RWPE2 (cell line): ENCODE results near the gene ADM5.

Experiments
- ATAC-seq: fragments of 200-7000 bp; cut with Tn5 transposase; 3 replicates; pipeline ENCODE4 v1.9.1; 2021; ENCODE audit warnings: low read depth
- DNase-seq: peaks from one replicate; pipeline ENCODE4 v3.0.0-alpha.2; 2020; ENCODE audit warnings: low spot score
- H3K27ac ChIP-seq: fragments of 450-650 bp; 2 replicates; pipeline ENCODE4 v1.5.1; 2017; ENCODE audit warnings: mild to moderate bottlenecking; ENCODE audit not compliant: poor library complexity, severe bottlenecking
- H3K27me3 ChIP-seq: fragments of 250-450 bp; sonication (Bioruptor Pico); 2 replicates; pipeline ENCODE4 v1.5.1; 2021; ENCODE audit warnings: mild to moderate bottlenecking, moderate library complexity; ENCODE audit not compliant: insufficient read depth, poor library complexity, severe bottlenecking
- H3K36me3 ChIP-seq: fragments of 250-450 bp; sonication (Bioruptor Pico); 2 replicates; pipeline ENCODE4 v1.5.1; 2020; ENCODE audit warnings: low read depth, mild to moderate bottlenecking, moderate library complexity
- H3K4me1 ChIP-seq: fragments of 250-450 bp; sonication (Bioruptor Pico); 2 replicates; pipeline ENCODE4 v1.5.1; 2021; ENCODE audit warnings: mild to moderate bottlenecking, moderate library complexity; ENCODE audit not compliant: insufficient read depth, poor library complexity, severe bottlenecking
- H3K4me3 ChIP-seq: fragments of 250-450 bp; sonication (Bioruptor Pico); 2 replicates; pipeline ENCODE4 v1.5.1; 2021; ENCODE audit warnings: mild to moderate bottlenecking, moderate library complexity; ENCODE audit not compliant: severe bottlenecking
- H3K9me3 ChIP-seq: fragments of 250-450 bp; sonication (Bioruptor Pico); 2 replicates; pipeline ENCODE4 v1.5.1; 2021; ENCODE audit warnings: mild to moderate bottlenecking, moderate library complexity; ENCODE audit not compliant: severe bottlenecking
- TF ChIP-seq, protein P1 (sequence below): fragments of 450-650 bp; IDR thresholded peaks from one replicate; pipeline ENCODE4 v1.5.1; 2017; ENCODE audit warnings: mild to moderate bottlenecking, moderate library complexity; ENCODE audit not compliant: poor library complexity, severe bottlenecking

ADM5 gene

GRCh38 chr19:49664171-49665035, 25.0 kb upstream of the ADM5 start:
- Histone ChIP-seq H3K27me3 (no peaks in the 10 kb centered on the region), H3K27ac (peak overlapping the region; percentile 83), H3K36me3 (peaks cover 32% of the 10 kb centered on the region), H3K9me3 (no peaks in the 10 kb centered on the region), H3K4me1 (no peaks in the 10 kb centered on the region), H3K4me3 (peak overlapping the region; percentile 62)
- DNase-seq (peak; percentile 97), ATAC-seq (peak; percentile 79)
- TF ChIP-seq, protein P1, sequence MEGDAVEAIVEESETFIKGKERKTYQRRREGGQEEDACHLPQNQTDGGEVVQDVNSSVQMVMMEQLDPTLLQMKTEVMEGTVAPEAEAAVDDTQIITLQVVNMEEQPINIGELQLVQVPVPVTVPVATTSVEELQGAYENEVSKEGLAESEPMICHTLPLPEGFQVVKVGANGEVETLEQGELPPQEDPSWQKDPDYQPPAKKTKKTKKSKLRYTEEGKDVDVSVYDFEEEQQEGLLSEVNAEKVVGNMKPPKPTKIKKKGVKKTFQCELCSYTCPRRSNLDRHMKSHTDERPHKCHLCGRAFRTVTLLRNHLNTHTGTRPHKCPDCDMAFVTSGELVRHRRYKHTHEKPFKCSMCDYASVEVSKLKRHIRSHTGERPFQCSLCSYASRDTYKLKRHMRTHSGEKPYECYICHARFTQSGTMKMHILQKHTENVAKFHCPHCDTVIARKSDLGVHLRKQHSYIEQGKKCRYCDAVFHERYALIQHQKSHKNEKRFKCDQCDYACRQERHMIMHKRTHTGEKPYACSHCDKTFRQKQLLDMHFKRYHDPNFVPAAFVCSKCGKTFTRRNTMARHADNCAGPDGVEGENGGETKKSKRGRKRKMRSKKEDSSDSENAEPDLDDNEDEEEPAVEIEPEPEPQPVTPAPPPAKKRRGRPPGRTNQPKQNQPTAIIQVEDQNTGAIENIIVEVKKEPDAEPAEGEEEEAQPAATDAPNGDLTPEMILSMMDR = no peak

DNA sequence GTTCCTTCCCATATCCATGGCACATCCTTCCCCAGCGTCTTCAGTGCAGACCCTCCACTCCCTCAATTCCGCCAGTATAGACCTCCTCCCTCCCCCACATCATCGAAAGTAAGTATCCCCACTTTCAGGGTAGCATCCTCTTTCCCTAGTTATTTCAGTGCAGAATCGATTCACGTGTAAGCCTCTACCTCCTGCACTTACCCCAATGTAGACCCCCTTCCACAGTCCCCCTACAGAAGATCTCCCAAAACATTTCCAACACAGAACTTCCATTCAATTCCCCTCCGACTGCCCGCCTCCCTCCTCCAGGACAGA, 24.4 kb upstream of the ADM5 start:
- no peaks in the 10 kb centered on the region for H3K9me3 ChIP-seq
- TF ChIP-seq, protein P1 = no peak
- no peaks in the 10 kb centered on the region for H3K4me1 ChIP-seq
- peak overlapping the region; percentile 83 for H3K27ac ChIP-seq
- H3K4me3 ChIP-seq = peak overlapping the region; percentile 62
- no peaks in the 10 kb centered on the region for H3K27me3 ChIP-seq
- DNase-seq = no peak
- no peak; the same call in 2 of the 3 replicates for ATAC-seq
- peaks cover 32% of the 10 kb centered on the region for H3K36me3 ChIP-seq

- Histone ChIP-seq H3K27me3 (no peaks in the 10 kb centered on the region), H3K9me3 (no peaks in the 10 kb centered on the region), H3K4me1 (no peaks in the 10 kb centered on the region), H3K27ac (peak within 1 kb of the TSS; percentile 83), H3K36me3 (peaks cover 30% of the 10 kb centered on the region), H3K4me3 (peak within 1 kb of the TSS; percentile 62)
- DNase-seq (peak; percentile 96), ATAC-seq (peak; percentile 79)
- TF ChIP-seq, protein P1 = no peak
These were observed 23.9 kb upstream of the ADM5 start, which contains the start of the genes BCL2L12 and IRF3 for GRCh38 chr19:49665351-49666119. Gene BCL2L12 (plus strand): TSS chr19:49665933. CDS start chr19:49666693, 760 bp downstream. Gene IRF3 (minus strand): TSS chr19:49665857. CDS start chr19:49664838, 1,019 bp downstream.

- TF ChIP-seq, protein P1 = peak; percentile 6
- Histone ChIP-seq H3K4me1 (no peaks in the 10 kb centered on the region), H3K36me3 (peaks cover 29% of the 10 kb centered on the region), H3K27me3 (no peaks in the 10 kb centered on the region), H3K9me3 (no peaks in the 10 kb centered on the region), H3K4me3 (peak overlapping the region; percentile 62), H3K27ac (peak overlapping the region; percentile 83)
- no peak for DNase-seq
- peak; percentile 6; the same call in 2 of the 3 replicates for ATAC-seq
These were observed 23.3 kb upstream of the ADM5 start for GRCh38 chr19:49666120-49666444.
